GM18520 (cell line): ENCODE measurements around the gene KIF24.
"Not testable (repeated sequence)": the region's sequence is repeated elsewhere in the genome, so short reads cannot be mapped to it uniquely, and the experiment has no call there.

Source experiments
- ATAC-seq: cut with Tn5 transposase; IDR thresholded peaks from one replicate; pipeline ENCODE4 v1.9.1; 2021; ENCODE audit not compliant: unreplicated experiment

Gene KIF24

GRCh38 chr9:34363619-34364351, 34.7 kb upstream of the KIF24 start:
- no peak for ATAC-seq

GRCh38 chr9:34362614-34363214, 33.6 kb upstream of the KIF24 start:
- ATAC-seq, result no peak

GRCh38 chr9:34352957-34353356, 23.9 kb upstream of the KIF24 start:
- not testable (repeated sequence) for ATAC-seq

- ATAC-seq, result not testable (repeated sequence)
Measured at GRCh38 chr9:34352122-34352652, 23.1 kb upstream of the KIF24 start.

GRCh38 chr9:34349324-34349723, 20.3 kb upstream of the KIF24 start:
- no peak for ATAC-seq

- ATAC-seq, result no peak
Measured at GRCh38 chr9:34347800-34348158, 18.7 kb upstream of the KIF24 start.

- no peak for ATAC-seq
Measured at GRCh38 chr9:34346873-34347799, 18.1 kb upstream of the KIF24 start.

GRCh38 chr9:34343605-34344004, 14.5 kb upstream of the KIF24 start:
- no peak for ATAC-seq

- no peak for ATAC-seq
Measured at GRCh38 chr9:34343090-34343489, 14.0 kb upstream of the KIF24 start.

- ATAC-seq, result no peak
Measured at GRCh38 chr9:34341659-34342295, 12.7 kb upstream of the KIF24 start.

- no peak for ATAC-seq
Measured at GRCh38 chr9:34338665-34339385, 9.8 kb upstream of the KIF24 start.

- ATAC-seq, result not testable (repeated sequence)
Measured at GRCh38 chr9:34338079-34338478, 9.0 kb upstream of the KIF24 start.

- ATAC-seq, result no peak
Measured at GRCh38 chr9:34337403-34337802, 8.3 kb upstream of the KIF24 start.

GRCh38 chr9:34335376-34335775, 6.3 kb upstream of the KIF24 start:
- ATAC-seq, result no peak

GRCh38 chr9:34334916-34335315, 5.8 kb upstream of the KIF24 start:
- ATAC-seq, result no peak

- ATAC-seq, result no peak
Measured at GRCh38 chr9:34334337-34334824, 5.3 kb upstream of the KIF24 start.

GRCh38 chr9:34333836-34334235, 4.8 kb upstream of the KIF24 start:
- no peak for ATAC-seq

- ATAC-seq, result no peak
Measured at GRCh38 chr9:34332076-34332964, 3.3 kb upstream of the KIF24 start.

GRCh38 chr9:34331196-34331595, 2.1 kb upstream of the KIF24 start:
- ATAC-seq, result no peak
